Hepatocyte (in vitro differentiated cells): ENCODE measurements around the gene ADAMTS8. TPM values are rescaled to one million over a fixed set of nuclear protein-coding genes. Genes with fewer than 3 reads are reported as not detected.
A peak's percentile ranks its signal among the peaks of the same experiment; 100 is the strongest.

ENCODE experiments used
- DNase-seq: peaks from one replicate; pipeline ENCODE4 v3.0.0-alpha.2; 2016; ENCODE audit warnings: low spot score
- H2AFZ ChIP-seq: fragments of 200-600 bp; sonication (generic); 2 replicates; pipeline ENCODE4 v1.6.0; 2016; ENCODE audit warnings: antibody characterized with exemption, mild to moderate bottlenecking
- H3K27ac ChIP-seq: fragments of 200-600 bp; sonication (generic); 2 replicates; pipeline ENCODE4 v1.5.1; 2016; ENCODE audit warnings: mild to moderate bottlenecking
- H3K27me3 ChIP-seq: fragments of 200-600 bp; sonication (generic); 2 replicates; pipeline ENCODE4 v1.6.1; 2016
- H3K36me3 ChIP-seq: fragments of 200-600 bp; sonication (generic); replicated peaks from 2 replicates; pipeline ENCODE4 v1.5.1; 2016; ENCODE audit warnings: low read depth; ENCODE audit not compliant: insufficient read depth
- H3K4me1 ChIP-seq: fragments of 200-600 bp; sonication (generic); 2 replicates; pipeline ENCODE4 v1.5.1; 2016; ENCODE audit warnings: mild to moderate bottlenecking, moderate library complexity; ENCODE audit not compliant: insufficient read depth
- H3K4me2 ChIP-seq: fragments of 200-600 bp; sonication (generic); 2 replicates; pipeline ENCODE4 v1.6.0; 2016
- H3K4me3 ChIP-seq: fragments of 200-600 bp; sonication (generic); 2 replicates; pipeline ENCODE4 v1.5.1; 2016; ENCODE audit warnings: mild to moderate bottlenecking
- H3K79me2 ChIP-seq: fragments of 200-600 bp; sonication (generic); 2 replicates; pipeline ENCODE4 v1.6.0; 2017; ENCODE audit warnings: mild to moderate bottlenecking
- H3K9me2 ChIP-seq: fragments of 200-600 bp; sonication (generic); replicated peaks from 2 replicates; pipeline ENCODE4 v1.6.0; 2017; ENCODE audit warnings: mild to moderate bottlenecking; ENCODE audit not compliant: insufficient read depth
- H3K9me3 ChIP-seq: fragments of 200-600 bp; sonication (generic); 2 replicates; pipeline ENCODE4 v1.5.1; 2016; ENCODE audit warnings: low read depth, mild to moderate bottlenecking
- H4K20me1 ChIP-seq: fragments of 200-600 bp; sonication (generic); 2 replicates; pipeline ENCODE4 v1.6.0; 2016; ENCODE audit warnings: mild to moderate bottlenecking; ENCODE audit not compliant: insufficient read depth, poor library complexity, severe bottlenecking
- CTCF ChIP-seq: fragments of 200-600 bp; sonication (generic); IDR thresholded peaks from 2 replicates; pipeline ENCODE4 v1.5.1; 2016; ENCODE audit warnings: antibody characterized with exemption, mild to moderate bottlenecking; ENCODE audit not compliant: poor library complexity
- EZH2 ChIP-seq: fragments of 200-600 bp; sonication (generic); IDR thresholded peaks from 2 replicates; pipeline ENCODE4 v1.6.1; 2016; ENCODE audit warnings: antibody characterized with exemption, mild to moderate bottlenecking, borderline replicate concordance
- EZH2phosphoT487 ChIP-seq: fragments of 200-600 bp; sonication (generic); IDR thresholded peaks from one replicate; pipeline ENCODE4 v1.6.1; 2018; ENCODE audit warnings: antibody characterized with exemption, mild to moderate bottlenecking, low read depth, moderate library complexity; ENCODE audit not compliant: unreplicated experiment, severe bottlenecking
- WGBS: methylation state at CpG from one replicate; pipeline ENCODE4 v1.1.6; 2016; ENCODE audit warnings: low lambda C conversion rate; ENCODE audit errors: missing lambda C conversion rate; 5-methylcytosine and 5-hydroxymethylcytosine counted together
- polyA plus RNA-seq: library from polyadenylated mRNA; unstranded; fragments of >200 nt; fragmentation: Nextera tagmentation; extraction: Ambion mirVana; gene quantifications from 2 replicates; pipeline ENCODE4 v1.2.1, GENCODE V29; 2016
- total RNA-seq: library from RNA; depleted of rRNA; stranded (reverse); fragments of >200 nt; gene quantifications from 2 replicates; pipeline ENCODE4 v1.2.3, GENCODE V29; 2014

ADAMTS8 gene
- total RNA-seq: 1.9 and 2.3 TPM in 2 replicates
- polyA plus RNA-seq: 1.2 and 1.7 TPM in 2 replicates

- no peak for DNase-seq
- no peak within 1 kb of the TSS for H2AFZ ChIP-seq
- TF ChIP-seq EZH2phosphoT487 (peak; percentile 68), EZH2 (peak; percentile 87), CTCF (no peak)
- 9% methylated on average over 29 of the region's 64 CpGs for WGBS
- peaks cover 11% of the 10 kb centered on the region for H3K4me1 ChIP-seq
- H3K36me3 ChIP-seq: no peaks in the 10 kb centered on the region
- H3K4me2 ChIP-seq: peak within 1 kb of the TSS; percentile 93
- H4K20me1 ChIP-seq: no peaks in the 10 kb centered on the region
- H3K79me2 ChIP-seq: no peaks in the 10 kb centered on the region
- H3K9me3 ChIP-seq: no peaks in the 10 kb centered on the region
- peaks cover 63% of the 10 kb centered on the region for H3K27me3 ChIP-seq
- no peak within 1 kb of the TSS for H3K27ac ChIP-seq
- no peaks in the 10 kb centered on the region for H3K9me2 ChIP-seq
- peak within 1 kb of the TSS; percentile 55 for H3K4me3 ChIP-seq
These were observed at the start of gene ADAMTS8 for GRCh38 chr11:130428316-130429119. Gene ADAMTS8, minus strand, starts transcription at chr11:130428609. Its CDS starts 323 bp downstream, at chr11:130428286.

DNA sequence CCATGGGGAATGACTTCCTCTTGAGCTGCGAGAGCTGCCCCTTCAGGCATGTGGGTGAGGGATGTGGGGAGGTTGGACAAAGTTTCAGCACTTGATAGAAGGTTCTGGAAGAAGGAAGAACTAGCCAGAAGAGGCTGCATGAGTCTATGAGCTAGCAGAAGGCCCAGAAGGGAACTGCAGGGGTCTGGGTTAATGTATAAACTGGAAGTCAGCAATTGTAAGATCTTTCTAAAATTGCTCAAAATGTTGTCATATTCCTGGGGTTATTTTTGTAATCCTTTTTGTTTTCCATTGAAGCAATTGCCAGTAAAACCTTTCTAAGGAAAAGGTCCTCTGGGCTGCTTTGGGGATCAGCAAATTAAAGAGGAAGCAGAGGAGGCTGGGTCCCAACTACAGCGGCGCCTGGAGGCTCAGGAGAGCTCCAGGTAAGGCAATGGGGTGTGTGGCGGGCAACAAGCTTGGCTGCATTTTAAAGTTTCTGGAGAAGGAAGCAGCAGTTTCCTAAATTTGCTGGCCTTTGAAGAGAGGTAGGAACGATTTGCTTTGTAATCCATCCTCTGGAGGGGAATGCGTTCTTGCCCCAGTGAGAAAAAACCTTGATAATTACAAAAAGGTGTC, 49.3 kb upstream of the ADAMTS8 start:
- H3K27ac ChIP-seq: peak overlapping the region; percentile 92
- no peak overlapping the region for H2AFZ ChIP-seq
- no peaks in the 10 kb centered on the region for H3K9me2 ChIP-seq
- no peak overlapping the region for H3K4me2 ChIP-seq
- no peaks in the 10 kb centered on the region for H4K20me1 ChIP-seq
- WGBS: 82% methylated on average over 6 of the region's 6 CpGs
- TF ChIP-seq EZH2: no peak
- no peak for TF ChIP-seq EZH2phosphoT487
- TF ChIP-seq CTCF: no peak
- DNase-seq: no peak
- H3K36me3 ChIP-seq: no peaks in the 10 kb centered on the region
- no peaks in the 10 kb centered on the region for H3K9me3 ChIP-seq
- peaks cover 21% of the 10 kb centered on the region for H3K4me1 ChIP-seq
- H3K4me3 ChIP-seq: no peak overlapping the region
- H3K79me2 ChIP-seq: no peaks in the 10 kb centered on the region
- H3K27me3 ChIP-seq: no peaks in the 10 kb centered on the region

GRCh38 chr11:130476922-130477491, 48.6 kb upstream of the ADAMTS8 start:
- Histone ChIP-seq H3K79me2 (no peaks in the 10 kb centered on the region), H4K20me1 (no peaks in the 10 kb centered on the region), H3K36me3 (no peaks in the 10 kb centered on the region), H3K4me1 (peaks cover 21% of the 10 kb centered on the region), H3K27ac (peak overlapping the region; percentile 92), H3K4me3 (no peak overlapping the region), H3K4me2 (no peak overlapping the region), H2AFZ (no peak overlapping the region), H3K9me3 (no peaks in the 10 kb centered on the region), H3K27me3 (no peaks in the 10 kb centered on the region), H3K9me2 (no peaks in the 10 kb centered on the region)
- DNase-seq: no peak
- WGBS: 86% methylated on average over 16 of the region's 16 CpGs
- TF ChIP-seq CTCF (no peak), EZH2 (no peak), EZH2phosphoT487 (no peak)
